Neural crest cell (in vitro differentiated cells): Measurements from ENCODE around the gene ZNF493. TPM values are rescaled to one million over a fixed set of nuclear protein-coding genes. Genes with fewer than 3 reads are reported as not detected.

Experiments
- DNase-seq: peaks from one replicate; pipeline ENCODE4 v3.0.0; 2021; ENCODE audit warnings: low read depth, mixed read lengths, low spot score
- H3K27ac Mint-ChIP-seq: one replicate; pipeline ENCODE4 v1.8.0; 2021; ENCODE audit warnings: mild to moderate bottlenecking, mixed read lengths; ENCODE audit not compliant: unreplicated experiment
- H3K27me3 Mint-ChIP-seq: 2 replicates; pipeline ENCODE4 v1.8.0; 2021; ENCODE audit warnings: low read depth, mild to moderate bottlenecking, mixed read lengths
- H3K36me3 Mint-ChIP-seq: 2 replicates; pipeline ENCODE4 v1.8.0; 2021; ENCODE audit warnings: low read depth, mild to moderate bottlenecking, mixed read lengths
- H3K4me1 Mint-ChIP-seq: 2 replicates; pipeline ENCODE4 v1.8.0; 2021; ENCODE audit warnings: mixed read lengths
- H3K4me3 Mint-ChIP-seq: one replicate; pipeline ENCODE4 v1.8.0; 2021; ENCODE audit warnings: mild to moderate bottlenecking, mixed read lengths
- H3K9me3 Mint-ChIP-seq: 2 replicates; pipeline ENCODE4 v1.8.0; 2021; ENCODE audit warnings: mixed read lengths
- CTCF ChIP-seq: fragments of 200-600 bp; sonication (generic); conservative IDR thresholded peaks from 2 replicates; pipeline ENCODE4 v1.5.0; 2021; ENCODE audit warnings: antibody characterized with exemption, mild to moderate bottlenecking
- total RNA-seq: library from RNA; stranded (reverse); gene quantifications from 2 replicates; pipeline ENCODE4 v1.2.1, GENCODE V29; 2021

ZNF493 gene
- total RNA-seq, 1 donor from 2014 or later = 22.3 TPM

GRCh38 chr19:21462540-21462939, 65.6 kb downstream of the ZNF493 start:
- Mint-ChIP-seq H3K4me1 (peaks cover 18% of the 10 kb centered on the region), H3K9me3 (peaks cover 10% of the 10 kb centered on the region), H3K27me3 (peaks cover 3% of the 10 kb centered on the region), H3K27ac (no peak overlapping the region), H3K4me3 (peak overlapping the region; percentile 80), H3K36me3 (peaks cover 25% of the 10 kb centered on the region)
- no peak for DNase-seq
- TF ChIP-seq CTCF = no peak

- no peak for TF ChIP-seq CTCF
- H3K36me3 Mint-ChIP-seq = peaks cover 19% of the 10 kb centered on the region
- H3K9me3 Mint-ChIP-seq = peaks cover 7% of the 10 kb centered on the region
- peak; percentile 49 for DNase-seq
- peaks cover 18% of the 10 kb centered on the region for H3K4me1 Mint-ChIP-seq
- H3K27ac Mint-ChIP-seq = peak overlapping the region; percentile 100
- H3K4me3 Mint-ChIP-seq = peak overlapping the region; percentile 99
- peaks cover 3% of the 10 kb centered on the region for H3K27me3 Mint-ChIP-seq
These were observed 66.6 kb downstream of the ZNF493 start for GRCh38 chr19:21463449-21464105.

- no peak for TF ChIP-seq CTCF
- H3K9me3 Mint-ChIP-seq = peaks cover 3% of the 10 kb centered on the region
- DNase-seq = no peak
- H3K27ac Mint-ChIP-seq = no peak overlapping the region
- H3K36me3 Mint-ChIP-seq = peaks cover 12% of the 10 kb centered on the region
- H3K27me3 Mint-ChIP-seq = peaks cover 3% of the 10 kb centered on the region
- peaks cover 15% of the 10 kb centered on the region for H3K4me1 Mint-ChIP-seq
- no peak overlapping the region for H3K4me3 Mint-ChIP-seq
These were observed 69.7 kb downstream of the ZNF493 start for GRCh38 chr19:21466627-21467026.

DNA sequence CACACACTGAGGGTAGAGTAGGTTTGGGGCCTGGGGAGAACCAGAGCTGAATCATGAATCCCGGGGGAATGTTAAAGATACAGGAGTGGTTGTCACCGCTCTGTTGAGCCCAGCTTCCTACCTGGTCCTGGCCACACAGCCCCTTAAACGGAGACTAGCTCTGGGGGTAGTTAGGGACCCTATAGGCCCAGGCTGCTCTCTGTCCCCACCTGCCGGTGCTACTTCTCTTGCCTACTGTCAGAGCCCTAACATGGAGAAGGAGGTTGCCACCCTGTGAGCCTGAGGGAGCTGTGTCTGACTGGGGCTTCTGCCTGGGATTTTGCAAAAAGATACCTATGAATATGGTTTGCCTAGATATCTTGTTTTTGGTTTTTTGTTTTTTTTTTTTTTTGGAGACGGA, 71.9 kb downstream of the ZNF493 start:
- H3K27ac Mint-ChIP-seq = no peak overlapping the region
- H3K4me3 Mint-ChIP-seq = no peak overlapping the region
- TF ChIP-seq CTCF = no peak
- H3K9me3 Mint-ChIP-seq = peaks cover under 1% of the 10 kb centered on the region
- no peak for DNase-seq
- peaks cover under 1% of the 10 kb centered on the region for H3K36me3 Mint-ChIP-seq
- H3K27me3 Mint-ChIP-seq = peaks cover under 1% of the 10 kb centered on the region
- peaks cover 2% of the 10 kb centered on the region for H3K4me1 Mint-ChIP-seq

- DNase-seq = no peak
- no peak for TF ChIP-seq CTCF
- Mint-ChIP-seq H3K4me1 (no peaks in the 10 kb centered on the region), H3K27me3 (no peaks in the 10 kb centered on the region), H3K36me3 (peaks cover 5% of the 10 kb centered on the region), H3K9me3 (peaks cover 2% of the 10 kb centered on the region), H3K4me3 (no peak overlapping the region), H3K27ac (no peak overlapping the region)
These were observed 75.6 kb downstream of the ZNF493 start for GRCh38 chr19:21472507-21472906.
